HepG2 (cell line): Measurements from ENCODE around the gene STAT1. TPM values are rescaled to one million over a fixed set of nuclear protein-coding genes. Genes with fewer than 3 reads are reported as not detected.

Source experiments
- ATAC-seq: fragments of 200-7000 bp; cut with Tn5 transposase; 3 replicates; pipeline ENCODE4 v1.9.1; 2020; ENCODE audit warnings: mild to moderate bottlenecking, moderate library complexity
- BruUV-seq: library from RNA; stranded (reverse); fragments of 400-500 nt; replicated peaks from 2 replicates; lab custom pipeline; 2021; lab: Mats Ljungman, UMichigan
- CTCF ChIA-PET: fragments of 300-600 bp; formaldehyde crosslinking; extraction: SDS; loops from one replicate; lab custom pipeline; 2021; ENCODE audit warnings: low total read pairs, inconsistent platforms, low intra/inter-chr PET ratio; lab: Yijun Ruan, JAX
- POLR2A ChIA-PET: fragments of 350-600 bp; sonication (Branson Sonifier 250); formaldehyde crosslinking; loops from one replicate; lab custom pipeline; 2020; ENCODE audit warnings: antibody characterized with exemption, inconsistent platforms; lab: Yijun Ruan, JAX
- DNase-seq: peaks from one replicate; pipeline ENCODE4 v3.0.0-alpha.2; 2015; ENCODE audit warnings: low spot score
- FAIRE-seq: peaks from 3 replicates; lab custom pipeline; 2011; peaks lifted over from hg19 to GRCh38; lab: Jason Lieb, UNC
- H2AFZ ChIP-seq: one replicate; pipeline ENCODE4 v1.6.1; 2011; ENCODE audit warnings: low read length, inconsistent platforms
- H3K27ac ChIP-seq: fragments of 300-600 bp; 3 replicates; pipeline ENCODE4 v1.8.0; 2011; ENCODE audit warnings: mixed run types, mild to moderate bottlenecking, mixed read lengths, low read length, inconsistent platforms; ENCODE audit not compliant: insufficient read depth; ENCODE audit errors: extremely low read length
- H3K27me3 ChIP-seq, 2 experiments: fragments of 200-600 bp in 1 of 2; 2 replicates in 1 of 2; 3 replicates in 1 of 2; pipeline versions ENCODE4 v1.6.0 to v1.8.0; 2011; ENCODE audit warnings: low read length in 2 of 2, mild to moderate bottlenecking in 2 of 2, moderate library complexity in 2 of 2, inconsistent platforms in 1 of 2; ENCODE audit not compliant: insufficient read depth in 2 of 2, control insufficient read depth in 1 of 2
- H3K36me3 ChIP-seq, 2 experiments: fragments of 200-600 bp in 1 of 2; replicated peaks in 1 of 2; 2 replicates in 1 of 2; 3 replicates in 1 of 2; pipeline versions ENCODE4 v1.5.1 to v1.8.0; 2011; ENCODE audit warnings: low read length in 2 of 2, inconsistent platforms in 1 of 2; ENCODE audit not compliant: insufficient read depth in 2 of 2, control insufficient read depth in 1 of 2
- H3K4me1 ChIP-seq: 2 replicates; pipeline ENCODE4 v1.5.1; 2012; ENCODE audit warnings: low read length, inconsistent platforms; ENCODE audit not compliant: insufficient read depth
- H3K4me2 ChIP-seq: 2 replicates; pipeline ENCODE4 v1.6.0; 2011; ENCODE audit warnings: low read depth, low read length, inconsistent platforms
- H3K4me3 ChIP-seq, 3 experiments: fragments of 200-600 bp in 1 of 3; sonication (generic), shearing (Covaris generic) in 1 of 3; replicated peaks in 1 of 3; 2 replicates each; pipeline ENCODE4 v1.5.1; 2011 to 2016; ENCODE audit warnings: low read length in 3 of 3, inconsistent platforms in 2 of 3, low read depth in 2 of 3, mild to moderate bottlenecking in 2 of 3, control low read depth in 1 of 3, mixed read lengths in 1 of 3; ENCODE audit not compliant: insufficient read depth in 1 of 3
- H3K79me2 ChIP-seq: one replicate; pipeline ENCODE4 v1.6.1; 2011; ENCODE audit warnings: low read length, inconsistent platforms; ENCODE audit not compliant: insufficient read depth
- H3K9ac ChIP-seq: 2 replicates; pipeline ENCODE4 v1.6.0; 2011; ENCODE audit warnings: mild to moderate bottlenecking, low read depth, low read length, inconsistent platforms; ENCODE audit not compliant: insufficient read depth
- H3K9me3 ChIP-seq: 2 replicates; pipeline ENCODE4 v1.5.1; 2012; ENCODE audit warnings: mild to moderate bottlenecking, low read length
- H4K20me1 ChIP-seq: 2 replicates; pipeline ENCODE4 v1.6.0; 2011; ENCODE audit warnings: inconsistent platforms, mild to moderate bottlenecking, low read length, moderate library complexity; ENCODE audit not compliant: insufficient read depth
- CCDC6 ChIP-seq: sonication (generic); formaldehyde crosslinking; IDR thresholded peaks from 2 replicates; pipeline ENCODE4 v1.8.1; 2022; ENCODE audit warnings: mild to moderate bottlenecking, missing genetic modification reagents, moderate library complexity
- HDAC1 ChIP-seq: sonication (generic); formaldehyde crosslinking; IDR thresholded peaks from 2 replicates; pipeline ENCODE4 v1.5.1; 2020; ENCODE audit warnings: mild to moderate bottlenecking, missing genetic modification reagents
- KAT7 ChIP-seq: IDR thresholded peaks from 2 replicates; pipeline ENCODE4 v1.6.1; 2018; ENCODE audit warnings: borderline replicate concordance, missing compliant biosample characterization
- MAFG ChIP-seq: sonication (generic); formaldehyde crosslinking; IDR thresholded peaks from 2 replicates; pipeline ENCODE4 v1.5.1; 2020; ENCODE audit warnings: mild to moderate bottlenecking, missing genetic modification reagents
- MED1 ChIP-seq: sonication (generic); formaldehyde crosslinking; IDR thresholded peaks from 2 replicates; pipeline ENCODE4 v1.4.0; 2020; ENCODE audit warnings: missing genetic modification reagents
- PAF1 ChIP-seq: IDR thresholded peaks from 2 replicates; pipeline ENCODE4 v1.6.1; 2016; ENCODE audit warnings: missing genetic modification reagents, missing compliant biosample characterization
- RAD51 ChIP-seq: fragments of 450-650 bp; IDR thresholded peaks from 2 replicates; pipeline ENCODE4 v1.6.1; 2016; ENCODE audit warnings: borderline replicate concordance
- RFX3 ChIP-seq: IDR thresholded peaks from 2 replicates; pipeline ENCODE4 v1.6.1; 2016; ENCODE audit warnings: missing biosample characterization, missing genetic modification reagents
- SOX13 ChIP-seq, 3 experiments: fragments of 450-650 bp in 1 of 3; sonication (generic) in 1 of 3; formaldehyde crosslinking in 1 of 3; IDR thresholded peaks in 2 of 3; conservative IDR thresholded peaks in 1 of 3; 2 replicates each; pipeline versions ENCODE4 v1.5.0 to v1.6.1; 2016 to 2020; ENCODE audit warnings: antibody characterized with exemption in 1 of 3, mild to moderate bottlenecking in 1 of 3, missing compliant biosample characterization in 1 of 3, missing genetic modification reagents in 1 of 3, moderate library complexity in 1 of 3
- XBP1 ChIP-seq: sonication (generic); formaldehyde crosslinking; IDR thresholded peaks from 2 replicates; pipeline ENCODE4 v1.5.0; 2020; ENCODE audit warnings: missing genetic modification reagents
- ZNF598 ChIP-seq: sonication (generic); formaldehyde crosslinking; IDR thresholded peaks from 2 replicates; pipeline ENCODE4 v1.5.1; 2020; ENCODE audit warnings: mild to moderate bottlenecking, missing genetic modification reagents, borderline replicate concordance
- WGBS: methylation state at CpG from one replicate; pipeline ENCODE4 v1.1.6; 2017; ENCODE audit warnings: low lambda C conversion rate; 5-methylcytosine and 5-hydroxymethylcytosine counted together
- in situ Hi-C: cut with HindIII; loops from 2 replicates; pipeline ENCODE4 v1.10.0; 2017; ENCODE audit warnings: low pct_unique_long_range_greater_than_20kb; ENCODE audit not compliant: extremely low pct_ligation_motif_present
- intact Hi-C: fragments of 100-400 bp; cut with micrococcal nuclease; formaldehyde crosslinking; loops from one replicate; pipeline ENCODE4 v1.10.0; 2022; ENCODE audit not compliant: unreplicated experiment
- polyA plus RNA-seq, 8 experiments: library from polyadenylated mRNA; depleted of rRNA in 3 of 8; stranded (reverse) in 7 of 8; unstranded in 1 of 8; fragments of >200 nt; fragmentation: Illumina TruSeq in 4 of 8; extraction: Trizol in 4 of 8; gene quantifications; 2 replicates each; pipeline versions ENCODE4 v1.2.1 to v1.2.3, GENCODE V29; 2011 to 2016; ENCODE audit warnings: low read depth in 4 of 8, missing spikeins in 1 of 8, mixed read lengths in 1 of 8; ENCODE audit not compliant: insufficient read depth in 1 of 8
- total RNA-seq, 5 experiments: library from RNA; depleted of rRNA; stranded (reverse); fragments of >200 nt; fragmentation: Illumina TruSeq; extraction: Trizol; gene quantifications; 2 replicates each; pipeline ENCODE4 v1.2.3, GENCODE V29; 2016; ENCODE audit warnings: low read depth in 1 of 5
- TF ChIP-seq, protein P1 (sequence below): sonication (generic); formaldehyde crosslinking; IDR thresholded peaks from 2 replicates; pipeline ENCODE4 v1.4.0; 2020; ENCODE audit warnings: missing genetic modification reagents, borderline replicate concordance

STAT1 gene
- total and polyA plus RNA-seq, 2 of the 13 experiments (the other 11 are each of a cell fraction or from before 2014, with no cell fraction given) = 21.8 to 59.6 TPM

DNA sequence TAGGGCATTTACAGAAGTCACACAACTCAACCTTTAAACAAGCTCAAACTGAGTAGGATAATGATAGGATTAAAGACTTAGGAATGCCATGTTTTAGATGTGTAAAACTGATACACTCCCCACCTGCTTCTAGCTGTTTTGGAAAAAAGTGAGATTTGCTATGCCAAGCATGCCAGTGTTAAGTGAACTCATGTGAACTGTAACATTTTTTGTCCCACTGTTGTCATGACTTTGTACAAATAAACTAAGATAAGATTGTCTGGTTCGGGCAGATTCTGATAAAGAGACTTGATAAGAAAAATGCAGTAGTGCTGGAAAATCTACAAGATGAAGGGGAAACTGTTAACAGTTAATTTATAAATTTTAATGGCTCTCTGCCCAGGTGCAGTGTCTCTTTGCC lies 66.8 kb downstream of the STAT1 start:
- intact Hi-C loops = no loop called here
- no peak overlapping the region for H2AFZ ChIP-seq
- H3K4me2 ChIP-seq = no peak overlapping the region
- H3K27ac ChIP-seq = no peak overlapping the region
- 14% methylated on average over 1 of the region's 1 CpG for WGBS
- BruUV-seq = no TSS peak
- H3K79me2 ChIP-seq = no peaks in the 10 kb centered on the region
- TF ChIP-seq, protein P1, sequence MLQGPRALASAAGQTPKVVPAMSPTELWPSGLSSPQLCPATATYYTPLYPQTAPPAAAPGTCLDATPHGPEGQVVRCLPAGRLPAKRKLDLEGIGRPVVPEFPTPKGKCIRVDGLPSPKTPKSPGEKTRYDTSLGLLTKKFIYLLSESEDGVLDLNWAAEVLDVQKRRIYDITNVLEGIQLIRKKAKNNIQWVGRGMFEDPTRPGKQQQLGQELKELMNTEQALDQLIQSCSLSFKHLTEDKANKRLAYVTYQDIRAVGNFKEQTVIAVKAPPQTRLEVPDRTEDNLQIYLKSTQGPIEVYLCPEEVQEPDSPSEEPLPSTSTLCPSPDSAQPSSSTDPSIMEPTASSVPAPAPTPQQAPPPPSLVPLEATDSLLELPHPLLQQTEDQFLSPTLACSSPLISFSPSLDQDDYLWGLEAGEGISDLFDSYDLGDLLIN (CRISPR knock-in tag) = no peak
- TF ChIP-seq SOX13 (IDR thresholded peaks at IDR 0.05) (no peak), SOX13 (CRISPR knock-in tag; conservative IDR thresholded peaks at IDR 0.05 in 1 of 2, IDR thresholded peaks at IDR 0.05 in 1 of 2) (peak in 1 of 2 experiments; percentile 8; a peak in 1 of 4 replicates), MAFG (CRISPR knock-in tag) (no peak), PAF1 (CRISPR knock-in tag) (no peak), CCDC6 (CRISPR knock-in tag) (no peak), KAT7 (CRISPR knock-in tag) (no peak), RFX3 (CRISPR knock-in tag) (no peak)
- H3K4me3 ChIP-seq = no peak overlapping the region
- ChIA-PET CTCF (no interaction called here), POLR2A (no interaction called here)
- no peaks in the 10 kb centered on the region for H4K20me1 ChIP-seq
- DNase-seq = peak; percentile 25
- no peak for FAIRE-seq
- in situ Hi-C loops = no loop called here
- no peaks in the 10 kb centered on the region for H3K36me3 ChIP-seq
- H3K27me3 ChIP-seq = no peaks in the 10 kb centered on the region
- H3K4me1 ChIP-seq = peaks cover 12% of the 10 kb centered on the region
- no peak overlapping the region for H3K9ac ChIP-seq
- ATAC-seq = no peak
- no peaks in the 10 kb centered on the region for H3K9me3 ChIP-seq

DNA sequence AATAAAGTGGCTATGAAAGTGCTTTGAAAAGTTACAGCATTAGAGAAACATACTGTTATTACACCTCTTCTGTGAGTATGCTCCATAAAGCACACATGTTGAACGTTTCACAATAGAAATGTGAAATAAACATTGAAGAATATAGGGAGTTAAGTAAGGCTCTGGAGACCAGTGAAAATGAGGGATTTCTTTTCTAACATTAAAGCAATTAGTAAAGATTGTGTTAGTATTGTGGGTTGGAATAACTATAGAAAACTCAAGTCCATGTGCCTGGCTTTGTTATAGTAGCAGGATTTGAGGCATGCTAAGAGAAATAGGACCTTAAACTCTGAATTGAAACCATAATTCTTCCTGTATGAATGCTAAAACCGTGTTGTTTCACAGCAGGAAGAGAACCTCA lies 70.3 kb downstream of the STAT1 start:
- H4K20me1 ChIP-seq = no peaks in the 10 kb centered on the region
- POLR2A ChIA-PET = no interaction called here
- WGBS = 81% methylated on average over 2 of the region's 2 CpGs
- H3K4me1 ChIP-seq = peaks cover 12% of the 10 kb centered on the region
- CTCF ChIA-PET = no interaction called here
- no peaks in the 10 kb centered on the region for H3K27me3 ChIP-seq
- FAIRE-seq (no peak), ATAC-seq (no peak), DNase-seq (no peak)
- intact Hi-C loops (no loop called here), in situ Hi-C loops (no loop called here)
- no peak overlapping the region for H3K4me2 ChIP-seq
- no peak overlapping the region for H3K9ac ChIP-seq
- no peak overlapping the region for H3K27ac ChIP-seq
- no peaks in the 10 kb centered on the region for H3K9me3 ChIP-seq
- BruUV-seq = no TSS peak
- H3K79me2 ChIP-seq = no peaks in the 10 kb centered on the region
- TF ChIP-seq MED1 (CRISPR knock-in tag) = no peak
- TF ChIP-seq XBP1 (CRISPR knock-in tag) = no peak
- TF ChIP-seq ZNF598 (CRISPR knock-in tag) = no peak
- TF ChIP-seq RAD51 = no peak
- no peak for TF ChIP-seq HDAC1 (CRISPR knock-in tag)
- no peak overlapping the region for H2AFZ ChIP-seq
- no peaks in the 10 kb centered on the region for H3K36me3 ChIP-seq
- H3K4me3 ChIP-seq = no peak overlapping the region
